ENCODE measurements around the gene NDC1.

DNA sequence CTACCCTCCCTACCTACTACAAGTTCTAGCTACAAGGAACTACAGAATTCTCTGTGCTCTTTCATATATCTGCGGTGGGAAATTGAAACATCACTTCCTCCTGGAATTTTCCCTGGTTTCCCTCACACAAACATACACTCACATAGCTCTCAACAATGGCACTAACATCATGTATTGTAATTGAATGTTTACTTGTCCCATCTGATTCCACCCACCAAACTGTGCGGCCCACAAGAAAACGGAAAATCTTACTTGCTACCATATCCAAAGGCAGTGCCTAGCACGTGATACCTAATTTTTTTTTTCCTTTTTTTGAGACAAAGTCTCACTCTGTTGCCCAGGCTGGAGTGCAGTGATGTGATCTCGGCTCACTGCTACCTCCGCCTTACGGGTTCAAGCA lies 33.9 kb downstream of the NDC1 start:
- TF ChIP-seq, protein P1, sequence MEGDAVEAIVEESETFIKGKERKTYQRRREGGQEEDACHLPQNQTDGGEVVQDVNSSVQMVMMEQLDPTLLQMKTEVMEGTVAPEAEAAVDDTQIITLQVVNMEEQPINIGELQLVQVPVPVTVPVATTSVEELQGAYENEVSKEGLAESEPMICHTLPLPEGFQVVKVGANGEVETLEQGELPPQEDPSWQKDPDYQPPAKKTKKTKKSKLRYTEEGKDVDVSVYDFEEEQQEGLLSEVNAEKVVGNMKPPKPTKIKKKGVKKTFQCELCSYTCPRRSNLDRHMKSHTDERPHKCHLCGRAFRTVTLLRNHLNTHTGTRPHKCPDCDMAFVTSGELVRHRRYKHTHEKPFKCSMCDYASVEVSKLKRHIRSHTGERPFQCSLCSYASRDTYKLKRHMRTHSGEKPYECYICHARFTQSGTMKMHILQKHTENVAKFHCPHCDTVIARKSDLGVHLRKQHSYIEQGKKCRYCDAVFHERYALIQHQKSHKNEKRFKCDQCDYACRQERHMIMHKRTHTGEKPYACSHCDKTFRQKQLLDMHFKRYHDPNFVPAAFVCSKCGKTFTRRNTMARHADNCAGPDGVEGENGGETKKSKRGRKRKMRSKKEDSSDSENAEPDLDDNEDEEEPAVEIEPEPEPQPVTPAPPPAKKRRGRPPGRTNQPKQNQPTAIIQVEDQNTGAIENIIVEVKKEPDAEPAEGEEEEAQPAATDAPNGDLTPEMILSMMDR (IDR thresholded peaks at IDR 0.05), result no peak
- TF ChIP-seq POLR2A (IDR thresholded peaks at IDR 0.05) (no peak), EP300 (IDR thresholded peaks at IDR 0.05) (no peak)

Data from sigmoid colon (tissue), 4 donors.